ENCODE data around the gene CDK14. TPM values are rescaled to one million over a fixed set of nuclear protein-coding genes. Genes with fewer than 3 reads are reported as not detected.

Gene CDK14
- total RNA-seq, 1 experiment from 2014 or later: 57.9 TPM

- TF ChIP-seq ZSCAN18 (CRISPR knock-in tag; IDR thresholded peaks at IDR 0.05) (no peak), ZNF317 (CRISPR knock-in tag; IDR thresholded peaks at IDR 0.05; ENCODE audit: borderline replicate concordance, low read depth) (no peak), FOXP1 (CRISPR knock-in tag; IDR thresholded peaks at IDR 0.05; ENCODE audit: borderline replicate concordance) (no peak), CBFB (CRISPR knock-in tag; IDR thresholded peaks at IDR 0.05; ENCODE audit: low read depth) (no peak), ZNF219 (CRISPR knock-in tag; IDR thresholded peaks at IDR 0.05; ENCODE audit: borderline replicate concordance) (no peak), ESRRA (CRISPR knock-in tag; IDR thresholded peaks at IDR 0.05; ENCODE audit: borderline replicate concordance) (no peak)
Observed at GRCh38 chr7:90939666-90940065, 343.5 kb downstream of the CDK14 start (continued).

GRCh38 chr7:90944021-90944420 is 347.9 kb downstream of the CDK14 start:
- no peaks in the 10 kb centered on the region for H3K27me3 Mint-ChIP-seq (ENCODE audit: low read depth)
- H3K27ac Mint-ChIP-seq: no peak overlapping the region
- no peak overlapping the region for H3K4me3 Mint-ChIP-seq
- H3K4me1 Mint-ChIP-seq: peaks cover 8% of the 10 kb centered on the region
- no peaks in the 10 kb centered on the region for H3K36me3 Mint-ChIP-seq
- no peaks in the 10 kb centered on the region for H3K9me3 Mint-ChIP-seq
- DNase-seq (ENCODE audit: low spot score) (no peak), ATAC-seq (no peak)
- ChIA-PET POLR2A (no interaction called here), CTCF (no interaction called here)
- no peak for TF ChIP-seq OVOL2 (CRISPR knock-in tag; IDR thresholded peaks at IDR 0.05; ENCODE audit: borderline replicate concordance)
- no peak for TF ChIP-seq ATF6 (CRISPR knock-in tag; IDR thresholded peaks at IDR 0.05)
- TF ChIP-seq ZNF219 (CRISPR knock-in tag; IDR thresholded peaks at IDR 0.05; ENCODE audit: borderline replicate concordance): no peak
- no peak for TF ChIP-seq ZNF263 (CRISPR knock-in tag; IDR thresholded peaks at IDR 0.05; ENCODE audit: low read depth)
- no peak for TF ChIP-seq E2F4 (CRISPR knock-in tag; IDR thresholded peaks at IDR 0.05; ENCODE audit: borderline replicate concordance, low read depth)
- TF ChIP-seq ZNF138 (CRISPR knock-in tag; conservative IDR thresholded peaks at IDR 0.05): no peak
- no peak for TF ChIP-seq ETV6 (CRISPR knock-in tag; IDR thresholded peaks at IDR 0.05)
- TF ChIP-seq ATF2 (CRISPR knock-in tag; IDR thresholded peaks at IDR 0.05; ENCODE audit: borderline replicate concordance, low read depth): no peak
- no peak for TF ChIP-seq ZNF423 (CRISPR knock-in tag; IDR thresholded peaks at IDR 0.05)
- TF ChIP-seq ZNF671 (CRISPR knock-in tag; IDR thresholded peaks at IDR 0.05): no peak
- TF ChIP-seq MYBL2 (CRISPR knock-in tag; IDR thresholded peaks at IDR 0.05): no peak

GRCh38 chr7:90945104-90945787 is 349.1 kb downstream of the CDK14 start:
- no peaks in the 10 kb centered on the region for H3K9me3 Mint-ChIP-seq
- no peak overlapping the region for H3K4me3 Mint-ChIP-seq
- no peak for ATAC-seq
- CTCF ChIA-PET: no interaction called here
- DNase-seq (ENCODE audit: low spot score): no peak
- H3K27ac Mint-ChIP-seq: no peak overlapping the region
- TF ChIP-seq CTCF (IDR thresholded peaks at IDR 0.05) (no peak), GRHL2 (CRISPR knock-in tag; IDR thresholded peaks at IDR 0.05; ENCODE audit: insufficient replicate concordance, severe bottlenecking) (no peak)
- peaks cover 8% of the 10 kb centered on the region for H3K4me1 Mint-ChIP-seq
- POLR2A ChIA-PET: no interaction called here
- no peaks in the 10 kb centered on the region for H3K27me3 Mint-ChIP-seq (ENCODE audit: low read depth)
- H3K36me3 Mint-ChIP-seq: no peaks in the 10 kb centered on the region
